A549 (cell line): Measurements from ENCODE around the gene HDDC3. TPM values are rescaled to one million over a fixed set of nuclear protein-coding genes. Genes with fewer than 3 reads are reported as not detected.
A peak's percentile ranks its signal among the peaks of the same experiment; 100 is the strongest.

Experiments
- ATAC-seq, 2 experiments: fragments of 200-7000 bp in 1 of 2; fragments of >200 bp in 1 of 2; cut with Nextera tagmentation in 1 of 2; cut with Tn5 transposase in 1 of 2; 3 replicates each; pipeline versions ENCODE4 v1.8.0 to v1.9.1; 2018 to 2020; ENCODE audit warnings: mild to moderate bottlenecking in 1 of 2, moderate library complexity in 1 of 2
- CTCF ChIA-PET: fragments of 300-600 bp; sonication (Branson Sonifier 250); formaldehyde crosslinking; extraction: SDS; loops from one replicate; lab custom pipeline; 2021; ENCODE audit warnings: antibody characterized with exemption, inconsistent platforms; lab: Yijun Ruan, JAX
- POLR2A ChIA-PET: fragments of 350-600 bp; formaldehyde crosslinking; extraction: SDS; loops from one replicate; lab custom pipeline; 2021; ENCODE audit warnings: antibody characterized with exemption, inconsistent platforms; lab: Yijun Ruan, JAX
- DNase-seq, 2 experiments: peaks; one replicate each; pipeline versions ENCODE4 v3.0.0 to v3.0.0-alpha.2; 2011 to 2016; ENCODE audit warnings: low read depth in 1 of 2, low spot score in 1 of 2
- FAIRE-seq: peaks from 2 replicates; lab custom pipeline; 2011; peaks lifted over from hg19 to GRCh38; lab: Jason Lieb, UNC
- H3K27ac ChIP-seq, 2 experiments: fragments of >200 bp; sonication (Bioruptor Twin); formaldehyde crosslinking; 3 replicates each; pipeline ENCODE4 v1.5.1; 2016 to 2017
- H3K4me1 ChIP-seq: fragments of >200 bp; sonication (Bioruptor Twin); formaldehyde crosslinking; 3 replicates; pipeline ENCODE4 v1.6.1; 2016
- H3K4me2 ChIP-seq: fragments of >200 bp; sonication (Bioruptor Twin); formaldehyde crosslinking; 3 replicates; pipeline ENCODE4 v1.6.1; 2016
- H3K4me3 ChIP-seq: fragments of >200 bp; sonication (Bioruptor Twin); formaldehyde crosslinking; 3 replicates; pipeline ENCODE4 v1.5.1; 2016
- H3K9me3 ChIP-seq: fragments of >200 bp; sonication (Bioruptor Twin); formaldehyde crosslinking; 3 replicates; pipeline ENCODE4 v1.6.1; 2016
- ATOH8 ChIP-seq: fragments of 250-450 bp; sonication (Bioruptor Pico); IDR thresholded peaks from 2 replicates; pipeline ENCODE4 v1.5.0; 2020; ENCODE audit warnings: low read depth, mild to moderate bottlenecking, moderate library complexity
- BCL3 ChIP-seq: fragments of >200 bp; sonication (Bioruptor Twin); formaldehyde crosslinking; IDR thresholded peaks from 3 replicates; pipeline ENCODE4 v1.6.1; 2016
- CBX2 ChIP-seq: fragments of 200-600 bp; sonication (generic); IDR thresholded peaks from 2 replicates; pipeline ENCODE4 v1.6.1; 2016; ENCODE audit warnings: low read depth, mild to moderate bottlenecking, borderline replicate concordance
- CBX8 ChIP-seq: fragments of 200-600 bp; sonication (generic); IDR thresholded peaks from 2 replicates; pipeline ENCODE4 v1.6.1; 2016
- CEBPB ChIP-seq, 2 experiments: fragments of >200 bp in 1 of 2; sonication (Bioruptor Twin) in 1 of 2; formaldehyde crosslinking in 1 of 2; IDR thresholded peaks; 2 replicates each; pipeline ENCODE4 v1.6.1; 2012 to 2016
- CHD2 ChIP-seq: fragments of 150-350 bp; IDR thresholded peaks from 2 replicates; pipeline ENCODE4 v1.6.1; 2014; ENCODE audit warnings: low read length; ENCODE audit not compliant: partially characterized antibody
- ELK1 ChIP-seq: fragments of 150-350 bp; IDR thresholded peaks from 2 replicates; pipeline ENCODE4 v1.6.1; 2014; ENCODE audit warnings: low read depth, mild to moderate bottlenecking, low read length
- EP300 ChIP-seq, 2 experiments: fragments of >200 bp; sonication (Bioruptor Twin); formaldehyde crosslinking; IDR thresholded peaks; 2 replicates in 1 of 2; 3 replicates in 1 of 2; pipeline ENCODE4 v1.6.1; 2016 to 2017
- ESRRA ChIP-seq: fragments of 150-350 bp; IDR thresholded peaks from 2 replicates; pipeline ENCODE4 v1.6.1; 2014; ENCODE audit warnings: mild to moderate bottlenecking, low read length, borderline replicate concordance
- FOSB ChIP-seq: fragments of 250-450 bp; sonication (Bioruptor Pico); IDR thresholded peaks from 2 replicates; pipeline ENCODE4 v1.5.0; 2020; ENCODE audit warnings: mild to moderate bottlenecking, moderate library complexity
- FOSL2 ChIP-seq, 2 experiments: fragments of 450-650 bp in 1 of 2; fragments of >200 bp in 1 of 2; sonication (Bioruptor Twin) in 1 of 2; formaldehyde crosslinking; IDR thresholded peaks; 2 replicates each; pipeline versions ENCODE4 v1.5.0 to v1.6.1; 2016 to 2020; ENCODE audit warnings: mild to moderate bottlenecking in 1 of 2, moderate library complexity in 1 of 2
- FOXS1 ChIP-seq: fragments of 250-450 bp; sonication (Bioruptor Pico); IDR thresholded peaks from 2 replicates; pipeline ENCODE4 v1.5.0; 2020; ENCODE audit warnings: mild to moderate bottlenecking, moderate library complexity
- HDAC2 ChIP-seq: fragments of 200-600 bp; sonication (generic); IDR thresholded peaks from 2 replicates; pipeline ENCODE4 v1.6.1; 2016
- HOXB5 ChIP-seq: fragments of 250-450 bp; sonication (Bioruptor Pico); IDR thresholded peaks from 2 replicates; pipeline ENCODE4 v1.5.0; 2020; ENCODE audit warnings: mild to moderate bottlenecking, moderate library complexity
- PBX3 ChIP-seq: IDR thresholded peaks from 2 replicates; pipeline ENCODE4 v1.6.1; 2012
- RNF2 ChIP-seq: fragments of 200-600 bp; sonication (generic); IDR thresholded peaks from 2 replicates; pipeline ENCODE4 v1.6.1; 2016; ENCODE audit warnings: low read depth, mild to moderate bottlenecking, antibody characterized with exemption, moderate library complexity, borderline replicate concordance
- SREBF2 ChIP-seq: fragments of 450-650 bp; IDR thresholded peaks from 2 replicates; pipeline ENCODE4 v1.6.1; 2014; ENCODE audit warnings: mild to moderate bottlenecking, moderate library complexity
- TFCP2L1 ChIP-seq: fragments of 250-450 bp; sonication (Bioruptor Pico); IDR thresholded peaks from 2 replicates; pipeline ENCODE4 v1.5.0; 2021; ENCODE audit warnings: mild to moderate bottlenecking
- TP53 ChIP-seq: fragments of 250-450 bp; sonication (Bioruptor Pico); IDR thresholded peaks from 2 replicates; pipeline ENCODE4 v1.5.0; 2021; ENCODE audit warnings: mild to moderate bottlenecking, moderate library complexity
- ZC3H11A ChIP-seq: fragments of 450-650 bp; IDR thresholded peaks from 2 replicates; pipeline ENCODE4 v1.6.1; 2014; ENCODE audit warnings: antibody characterized with exemption, mild to moderate bottlenecking
- ZSCAN20 ChIP-seq: fragments of 250-450 bp; sonication (Bioruptor Pico); IDR thresholded peaks from 2 replicates; pipeline ENCODE4 v1.8.0; 2022; ENCODE audit warnings: mild to moderate bottlenecking, moderate library complexity
- WGBS: methylation state at CpG from one replicate; pipeline ENCODE4 v1.1.6; 2017; ENCODE audit errors: missing lambda C conversion rate; 5-methylcytosine and 5-hydroxymethylcytosine counted together
- polyA plus RNA-seq, 4 experiments: library from polyadenylated mRNA; depleted of rRNA in 3 of 4; stranded (reverse); fragments of >200 nt; fragmentation: RNase III in 1 of 4; extraction: RNeasy Plus Mini Kit Qiagen cat#74134 plus additional on column Dnase treatment in 1 of 4; gene quantifications; 2 replicates in 3 of 4; 3 replicates in 1 of 4; pipeline ENCODE4 v1.2.3, GENCODE V29; 2011 to 2017

Gene HDDC3
- polyA plus RNA-seq, 2 of the 4 experiments (the other 2 are of a cell fraction), result 26.1 to 31.9 TPM

GRCh38 chr15:90948506-90948905 lies 16.2 kb upstream of the HDDC3 start (continued):
- TF ChIP-seq ESRRA, result no peak

GRCh38 chr15:90947577-90948357 lies 15.4 kb upstream of the HDDC3 start:
- Histone ChIP-seq H3K4me2 (no peak overlapping the region), H3K9me3 (no peaks in the 10 kb centered on the region), H3K27ac (no peak overlapping the region), H3K4me1 (peaks cover 11% of the 10 kb centered on the region)
- CTCF ChIA-PET, result interaction anchor here (0.6 to 25.4 kb wide), 10 partner anchors 9 to 653 kb away, joined by 3 to 536 read pairs (median 4); partner anchors contain the start of genes HDDC3, UNC45A and VPS33B
- DNase-seq (no peak), ATAC-seq (no peak), FAIRE-seq (no peak)
- 94% methylated on average over 18 of the region's 18 CpGs for WGBS
- TF ChIP-seq ELK1 (no peak), TP53 (CRISPR knock-in tag) (no peak), FOSL2 (IDR thresholded peaks at IDR 0.05) (no peak), FOSL2 (CRISPR knock-in tag; IDR thresholded peaks at IDR 0.05) (no peak), CHD2 (no peak), FOSB (CRISPR knock-in tag) (no peak), RNF2 (no peak), ATOH8 (no peak), BCL3 (no peak), SREBF2 (no peak), PBX3 (no peak), ZSCAN20 (no peak), HDAC2 (no peak), CBX8 (no peak), HOXB5 (CRISPR knock-in tag) (no peak), CBX2 (no peak), CEBPB (IDR thresholded peaks at IDR 0.05) (no peak), TFCP2L1 (CRISPR knock-in tag) (no peak)
- TF ChIP-seq, all 56 proteins: peak for 0
- POLR2A ChIA-PET, result interaction anchor here (0.6 to 2.0 kb wide), 2 partner anchors 13 to 197 kb away, joined by 4 to 5 read pairs; partner anchors contain the start of gene UNC45A
- H3K4me3 ChIP-seq, result no peak overlapping the region

- no peaks in the 10 kb centered on the region for H3K9me3 ChIP-seq
- H3K4me3 ChIP-seq, result no peak overlapping the region
- H3K27ac ChIP-seq, result no peak overlapping the region
- FAIRE-seq (no peak), DNase-seq (no peak), ATAC-seq (0 out of 6 replicates have a peak, but pooled peaks have one; percentile 2 to 10)
- no peak overlapping the region for H3K4me2 ChIP-seq
- CTCF ChIA-PET, result interaction anchor here (0.6 to 25.4 kb wide), 10 partner anchors 7 to 652 kb away, joined by 3 to 536 read pairs (median 4); partner anchors contain the start of genes HDDC3, RCCD1, UNC45A and VPS33B
- POLR2A ChIA-PET, result interaction anchor here (0.6 to 2.0 kb wide), 2 partner anchors 12 to 198 kb away, joined by 4 to 5 read pairs; partner anchors contain the start of gene UNC45A
- WGBS, result 93% methylated on average over 8 of the region's 8 CpGs
- peaks cover 11% of the 10 kb centered on the region for H3K4me1 ChIP-seq
- no peak for TF ChIP-seq CHD2
- no peak for TF ChIP-seq ZC3H11A
- no peak for TF ChIP-seq FOSB (CRISPR knock-in tag)
- TF ChIP-seq EP300 (IDR thresholded peaks at IDR 0.05), result no peak
- no peak for TF ChIP-seq FOXS1
Observed at GRCh38 chr15:90946941-90947576, 14.7 kb upstream of the HDDC3 start.
